ENCODE data around the gene LBHD1.
"Not testable (repeated sequence)": the region's sequence is repeated elsewhere in the genome, so short reads cannot be mapped to it uniquely, and the experiment has no call there.

The LBHD1 gene

DNA sequence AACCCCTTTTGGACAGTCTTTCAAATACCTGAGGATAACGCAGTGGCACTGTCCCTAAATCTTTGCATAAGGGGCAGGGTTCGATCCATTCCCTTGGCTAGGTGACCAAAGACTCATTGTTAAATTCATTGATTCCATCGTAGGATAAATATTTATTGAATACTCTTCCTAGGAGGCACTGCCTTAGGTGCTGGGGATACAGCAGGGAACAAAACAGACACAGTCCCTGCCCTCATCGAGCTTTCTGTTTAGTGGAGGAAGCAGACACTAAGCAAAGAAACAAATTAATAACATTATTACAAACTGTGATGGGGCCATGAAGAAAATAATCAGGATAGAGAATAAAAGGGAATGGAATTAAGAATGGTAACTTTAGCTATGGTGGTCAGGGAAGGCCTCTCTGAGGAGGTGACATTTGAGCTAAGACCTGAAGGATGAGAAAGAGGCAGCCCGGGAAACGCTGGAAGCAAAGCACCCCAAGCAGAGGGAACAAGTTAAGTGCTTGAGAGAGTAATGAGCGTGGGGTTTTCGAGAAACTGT, 51.0 kb downstream of the LBHD1 start:
- no peak for DNase-seq (ENCODE audit: low read depth in 1 of 2, low spot score in 1 of 2)

GRCh38 chr11:62616957-62617356, 55.1 kb downstream of the LBHD1 start:
- DNase-seq (ENCODE audit: low read depth in 1 of 2, low spot score in 1 of 2), result not testable (repeated sequence)

DNA sequence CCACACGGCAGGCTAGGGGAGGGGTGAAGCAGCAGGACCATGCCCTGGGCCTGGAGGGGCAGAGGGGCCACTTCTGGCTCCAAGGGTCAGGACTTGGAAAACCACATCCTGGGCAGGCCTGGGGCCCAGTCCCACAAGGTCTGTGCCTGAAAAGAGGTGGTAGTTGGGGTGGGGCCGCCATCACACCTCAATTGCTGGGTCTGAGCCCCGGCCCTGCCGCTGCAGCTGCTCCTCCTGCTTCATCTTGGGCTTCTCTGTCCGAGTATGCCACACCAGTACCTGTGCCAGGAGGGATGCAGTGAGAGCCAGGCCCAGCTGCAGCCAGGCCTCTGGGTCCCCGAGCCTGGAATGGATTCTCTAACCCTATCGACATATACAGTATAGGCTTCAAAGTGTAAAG, 56.5 kb downstream of the LBHD1 start:
- DNase-seq (ENCODE audit: low read depth in 1 of 2, low spot score in 1 of 2), result no peak

DNA sequence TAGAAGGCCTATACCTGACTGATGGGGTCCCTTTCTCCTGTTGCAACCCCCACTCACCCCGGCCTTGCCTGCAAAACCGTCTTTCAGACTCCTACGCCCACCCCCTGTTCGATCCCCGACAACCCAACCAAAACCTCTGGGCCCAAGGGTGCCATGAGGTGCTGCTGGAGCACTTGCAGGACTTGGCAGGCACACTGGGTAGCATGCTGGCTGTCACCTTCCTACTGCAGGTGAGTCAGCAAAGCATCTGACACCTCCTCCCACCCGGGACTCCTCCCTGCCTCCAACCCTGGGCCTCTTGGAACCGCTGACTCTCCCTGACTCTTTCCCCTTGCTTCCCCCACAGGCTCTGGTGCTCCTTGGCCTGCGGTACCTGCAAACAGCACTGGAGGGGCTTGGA, 57.8 kb downstream of the LBHD1 start:
- peak in 1 of 2 donors; percentile 56 for DNase-seq (ENCODE audit: low read depth in 1 of 2, low spot score in 1 of 2)

GRCh38 chr11:62613291-62613778, 58.7 kb downstream of the LBHD1 start:
- no peak for DNase-seq (ENCODE audit: low read depth in 1 of 2, low spot score in 1 of 2)

Data from activated CD4-positive, alpha-beta T cell treated with anti-CD3 and anti-CD28 coated beads, Interleukin-2, amount 50 U/mL, for 24 hours (primary cell).